ENCODE data around the gene MAGI2. TPM values are rescaled to one million over a fixed set of nuclear protein-coding genes. Genes with fewer than 3 reads are reported as not detected.

MAGI2 gene
- total and polyA plus RNA-seq, 2 donors from 2014 or later: 4.4 to 9.0 TPM

GRCh38 chr7:79180533-79180932 lies 272.9 kb downstream of the MAGI2 start:
- no peaks in the 10 kb centered on the region for H3K27me3 ChIP-seq (ENCODE audit: control insufficient read depth, insufficient read depth, low read length)
- DNase-seq (no peak), FAIRE-seq (no peak)
- no peaks in the 10 kb centered on the region for H3K36me3 ChIP-seq (ENCODE audit: control insufficient read depth in 2 of 3, insufficient read depth in 3 of 3, low read length in 3 of 3)
- no peaks in the 10 kb centered on the region for H3K9me3 ChIP-seq (ENCODE audit: control insufficient read depth in 2 of 3, insufficient read depth in 1 of 3, low read length in 3 of 3)
- intact Hi-C loops (cut with DNase I): no loop called here
- TF ChIP-seq, protein P1, sequence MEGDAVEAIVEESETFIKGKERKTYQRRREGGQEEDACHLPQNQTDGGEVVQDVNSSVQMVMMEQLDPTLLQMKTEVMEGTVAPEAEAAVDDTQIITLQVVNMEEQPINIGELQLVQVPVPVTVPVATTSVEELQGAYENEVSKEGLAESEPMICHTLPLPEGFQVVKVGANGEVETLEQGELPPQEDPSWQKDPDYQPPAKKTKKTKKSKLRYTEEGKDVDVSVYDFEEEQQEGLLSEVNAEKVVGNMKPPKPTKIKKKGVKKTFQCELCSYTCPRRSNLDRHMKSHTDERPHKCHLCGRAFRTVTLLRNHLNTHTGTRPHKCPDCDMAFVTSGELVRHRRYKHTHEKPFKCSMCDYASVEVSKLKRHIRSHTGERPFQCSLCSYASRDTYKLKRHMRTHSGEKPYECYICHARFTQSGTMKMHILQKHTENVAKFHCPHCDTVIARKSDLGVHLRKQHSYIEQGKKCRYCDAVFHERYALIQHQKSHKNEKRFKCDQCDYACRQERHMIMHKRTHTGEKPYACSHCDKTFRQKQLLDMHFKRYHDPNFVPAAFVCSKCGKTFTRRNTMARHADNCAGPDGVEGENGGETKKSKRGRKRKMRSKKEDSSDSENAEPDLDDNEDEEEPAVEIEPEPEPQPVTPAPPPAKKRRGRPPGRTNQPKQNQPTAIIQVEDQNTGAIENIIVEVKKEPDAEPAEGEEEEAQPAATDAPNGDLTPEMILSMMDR (IDR thresholded peaks at IDR 0.05; ENCODE audit: borderline replicate concordance, extremely low read depth, insufficient read depth): no peak
- no peak overlapping the region for H3K27ac ChIP-seq (ENCODE audit: low read depth in 2 of 2, low read length in 2 of 2)
- H3K9ac ChIP-seq (ENCODE audit: low read length in 3 of 3): no peak overlapping the region
- H3K4me3 ChIP-seq (ENCODE audit: low read length in 3 of 3): no peak overlapping the region
- peaks cover 0 to 2% (median 0%) of the 10 kb centered on the region in 3 donors for H3K4me1 ChIP-seq (ENCODE audit: control insufficient read depth in 2 of 3, insufficient read depth in 2 of 3, low read depth in 1 of 3, low read length in 3 of 3)

DNA sequence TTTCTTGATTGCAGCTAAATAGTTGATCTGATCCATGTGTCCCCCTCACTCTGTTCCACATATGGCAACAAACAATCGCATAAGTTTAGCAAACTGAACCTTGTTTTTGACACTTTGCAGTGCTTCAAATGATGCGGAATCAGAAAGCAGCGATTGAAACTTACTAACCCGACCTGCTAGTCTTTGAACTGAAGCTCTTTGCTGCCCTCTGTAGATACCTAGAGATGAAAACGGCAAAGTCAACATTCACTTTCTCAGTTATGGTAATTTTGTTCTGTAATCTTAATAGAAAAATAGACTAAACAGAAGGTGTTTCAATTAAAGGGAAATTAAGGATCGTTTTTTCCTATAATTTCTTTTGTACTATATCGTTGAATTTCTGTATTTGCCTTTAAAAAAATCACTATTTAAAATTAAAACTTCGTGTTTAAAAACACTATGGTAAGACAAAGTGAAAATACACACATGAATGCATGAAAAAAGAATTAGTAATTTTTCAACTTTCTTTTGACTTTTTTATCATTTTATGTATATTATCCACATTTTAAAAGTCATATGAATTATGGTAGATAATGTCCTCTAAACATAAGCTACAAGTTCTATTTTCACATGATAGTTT lies 276.5 kb downstream of the MAGI2 start:
- Histone ChIP-seq H3K4me3 (ENCODE audit: low read length in 3 of 3) (peak overlapping the region in 1 of 3 donors; percentile 24), H3K36me3 (ENCODE audit: control insufficient read depth in 2 of 3, insufficient read depth in 3 of 3, low read length in 3 of 3) (no peaks in the 10 kb centered on the region), H3K9me3 (ENCODE audit: control insufficient read depth in 2 of 3, insufficient read depth in 1 of 3, low read length in 3 of 3) (no peaks in the 10 kb centered on the region), H3K9ac (ENCODE audit: low read length in 3 of 3) (no peak overlapping the region), H3K27me3 (ENCODE audit: control insufficient read depth, insufficient read depth, low read length) (no peaks in the 10 kb centered on the region), H3K4me1 (ENCODE audit: control insufficient read depth in 2 of 3, insufficient read depth in 2 of 3, low read depth in 1 of 3, low read length in 3 of 3) (peaks cover 0 to 2% (median 0%) of the 10 kb centered on the region in 3 donors), H3K27ac (ENCODE audit: low read depth in 2 of 2, low read length in 2 of 2) (no peak overlapping the region)
- intact Hi-C loops (cut with DNase I): no loop called here
- peak; percentile 95 for FAIRE-seq
- peak in 3 of 5 donors; percentile 11 to 74 (median 57) for DNase-seq
- TF ChIP-seq, protein P1 (IDR thresholded peaks at IDR 0.05; ENCODE audit: borderline replicate concordance, extremely low read depth, insufficient read depth): peak; percentile 63

- peaks cover 0 to 2% (median 0%) of the 10 kb centered on the region in 3 donors for H3K4me1 ChIP-seq (ENCODE audit: control insufficient read depth in 2 of 3, insufficient read depth in 2 of 3, low read depth in 1 of 3, low read length in 3 of 3)
- H3K27ac ChIP-seq (ENCODE audit: low read depth in 2 of 2, low read length in 2 of 2): no peak overlapping the region
- H3K9ac ChIP-seq (ENCODE audit: low read length in 3 of 3): no peak overlapping the region
- H3K4me3 ChIP-seq (ENCODE audit: low read length in 3 of 3): no peak overlapping the region
- H3K9me3 ChIP-seq (ENCODE audit: control insufficient read depth in 2 of 3, insufficient read depth in 1 of 3, low read length in 3 of 3): no peaks in the 10 kb centered on the region
- no peaks in the 10 kb centered on the region for H3K36me3 ChIP-seq (ENCODE audit: control insufficient read depth in 2 of 3, insufficient read depth in 3 of 3, low read length in 3 of 3)
- FAIRE-seq (no peak), DNase-seq (no peak)
- intact Hi-C loops (cut with DNase I): no loop called here
- TF ChIP-seq, protein P1 (IDR thresholded peaks at IDR 0.05; ENCODE audit: borderline replicate concordance, extremely low read depth, insufficient read depth): no peak
- no peaks in the 10 kb centered on the region for H3K27me3 ChIP-seq (ENCODE audit: control insufficient read depth, insufficient read depth, low read length)
Observed at GRCh38 chr7:79175374-79175773, 278.1 kb downstream of the MAGI2 start.

DNA sequence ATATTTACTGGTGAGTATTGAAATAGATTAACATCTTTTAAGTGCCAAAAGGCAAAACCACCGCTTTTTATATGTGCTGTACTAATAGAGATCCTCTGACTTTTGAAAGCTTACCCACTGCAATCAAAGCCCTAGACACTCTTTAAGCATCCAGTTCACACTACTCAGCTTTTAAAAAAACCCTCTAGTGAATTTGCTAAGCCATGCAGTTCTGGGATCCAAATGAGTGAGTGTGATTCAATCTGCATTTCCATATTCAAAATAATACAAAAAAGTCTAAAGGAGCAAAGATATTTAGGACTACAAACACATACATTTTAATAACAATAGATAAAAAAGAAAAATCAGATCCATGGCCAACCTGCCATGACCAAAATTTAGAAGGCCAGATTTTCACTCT lies 288.2 kb downstream of the MAGI2 start:
- DNase-seq (no peak), FAIRE-seq (no peak)
- no peak overlapping the region for H3K9ac ChIP-seq (ENCODE audit: low read length in 3 of 3)
- no peaks in the 10 kb centered on the region for H3K27me3 ChIP-seq (ENCODE audit: control insufficient read depth, insufficient read depth, low read length)
- H3K9me3 ChIP-seq (ENCODE audit: control insufficient read depth in 2 of 3, insufficient read depth in 1 of 3, low read length in 3 of 3): no peaks in the 10 kb centered on the region
- H3K27ac ChIP-seq (ENCODE audit: low read depth in 2 of 2, low read length in 2 of 2): no peak overlapping the region
- TF ChIP-seq, protein P1 (IDR thresholded peaks at IDR 0.05; ENCODE audit: borderline replicate concordance, extremely low read depth, insufficient read depth): no peak
- H3K4me1 ChIP-seq (ENCODE audit: control insufficient read depth in 2 of 3, insufficient read depth in 2 of 3, low read depth in 1 of 3, low read length in 3 of 3): no peaks in the 10 kb centered on the region
- H3K36me3 ChIP-seq (ENCODE audit: control insufficient read depth in 2 of 3, insufficient read depth in 3 of 3, low read length in 3 of 3): no peaks in the 10 kb centered on the region
- H3K4me3 ChIP-seq (ENCODE audit: low read length in 3 of 3): no peak overlapping the region
- intact Hi-C loops (cut with DNase I): no loop called here
